H1 (cell line): ENCODE data around the gene ZSWIM9. TPM values are rescaled to one million over a fixed set of nuclear protein-coding genes. Genes with fewer than 3 reads are reported as not detected.

Experiments used
- CTCF ChIA-PET: fragments of 300-600 bp; sonication (Branson Sonifier 250); formaldehyde crosslinking; loops from one replicate; lab custom pipeline; 2021; ENCODE audit not compliant: partially characterized antibody; lab: Charles Lee
- POLR2A ChIA-PET: fragments of 300-600 bp; sonication (Branson Sonifier 250); formaldehyde crosslinking; loops from one replicate; lab custom pipeline; 2021; ENCODE audit warnings: inconsistent platforms; ENCODE audit not compliant: partially characterized antibody; lab: Charles Lee
- DNase-seq, 2 experiments: peaks; one replicate each; pipeline versions ENCODE4 v3.0.0 to v3.0.0-alpha.2; 2010 to 2022; ENCODE audit warnings: low spot score in 2 of 2, low read depth in 1 of 2, mixed read lengths in 1 of 2
- FAIRE-seq: peaks from 2 replicates; lab custom pipeline; 2011; peaks lifted over from hg19 to GRCh38; lab: Jason Lieb, UNC
- H2AFZ ChIP-seq: 2 replicates; pipeline ENCODE4 v1.8.1; 2012; ENCODE audit warnings: low read length, inconsistent platforms
- H2AK5ac ChIP-seq: 2 replicates; pipeline ENCODE4 v1.6.1; 2013; ENCODE audit warnings: low read depth, low read length
- H2BK120ac ChIP-seq: replicated peaks from 2 replicates; pipeline ENCODE3; 2013; ENCODE audit warnings: low read depth, low read length, inconsistent platforms
- H2BK12ac ChIP-seq: 2 replicates; pipeline ENCODE4 v1.6.1; 2013; ENCODE audit warnings: low read depth, low read length
- H2BK15ac ChIP-seq: 2 replicates; pipeline ENCODE4 v1.6.1; 2013; ENCODE audit warnings: low read length
- H2BK20ac ChIP-seq: 2 replicates; pipeline ENCODE4 v1.6.1; 2013; ENCODE audit warnings: low read length
- H2BK5ac ChIP-seq: 2 replicates; pipeline ENCODE4 v1.6.1; 2013; ENCODE audit warnings: low read depth, low read length
- H3K14ac ChIP-seq: 2 replicates; pipeline ENCODE4 v1.6.1; 2013; ENCODE audit warnings: inconsistent platforms; ENCODE audit not compliant: insufficient read length
- H3K18ac ChIP-seq: 2 replicates; pipeline ENCODE4 v1.6.1; 2013; ENCODE audit warnings: low read length; ENCODE audit errors: extremely low read depth
- H3K23ac ChIP-seq: 2 replicates; pipeline ENCODE4 v1.6.1; 2013; ENCODE audit warnings: inconsistent platforms; ENCODE audit not compliant: insufficient read length
- H3K23me2 ChIP-seq: 2 replicates; pipeline ENCODE4 v1.6.1; 2013; ENCODE audit warnings: low read depth, low read length
- H3K27ac ChIP-seq: 2 replicates; pipeline ENCODE4 v1.6.1; 2011; ENCODE audit warnings: low read depth, low read length, inconsistent platforms
- H3K27me3 ChIP-seq, 4 experiments: replicated peaks in 1 of 4; 1 replicate in 1 of 4; 2 replicates in 3 of 4; pipeline versions ENCODE4 v1.6.1 to v1.8.1; 2011 to 2013; ENCODE audit warnings: low read length in 3 of 4, mild to moderate bottlenecking in 3 of 4, inconsistent platforms in 2 of 4, mixed read lengths in 2 of 4, moderate library complexity in 1 of 4; ENCODE audit not compliant: control insufficient read depth in 3 of 4, insufficient read depth in 3 of 4; ENCODE audit errors: extremely low read depth in 1 of 4
- H3K36me3 ChIP-seq, 4 experiments: 2 replicates each; pipeline versions ENCODE4 v1.6.1 to v1.8.1; 2011 to 2013; ENCODE audit warnings: mild to moderate bottlenecking in 4 of 4, low read length in 3 of 4, moderate library complexity in 2 of 4, control low read depth in 1 of 4, inconsistent platforms in 1 of 4; ENCODE audit not compliant: insufficient read depth in 4 of 4, control insufficient read depth in 2 of 4
- H3K4ac ChIP-seq: replicated peaks from 2 replicates; pipeline ENCODE3; 2013; ENCODE audit warnings: low read length, low read depth, mixed read lengths, inconsistent platforms; ENCODE audit not compliant: insufficient read length
- H3K4me1 ChIP-seq, 4 experiments: replicated peaks in 1 of 4; 1 replicate in 1 of 4; 2 replicates in 3 of 4; pipeline versions ENCODE4 v1.6.1 to v1.8.1; 2011 to 2013; ENCODE audit warnings: low read length in 3 of 4, inconsistent platforms in 2 of 4, mixed read lengths in 1 of 4; ENCODE audit not compliant: insufficient read depth in 4 of 4, control insufficient read depth in 3 of 4
- H3K4me2 ChIP-seq, 2 experiments: 2 replicates each; pipeline versions ENCODE4 v1.6.1 to v1.8.1; 2011 to 2013; ENCODE audit warnings: low read depth in 2 of 2, low read length in 2 of 2, control low read depth in 1 of 2, inconsistent platforms in 1 of 2, mild to moderate bottlenecking in 1 of 2; ENCODE audit not compliant: insufficient read depth in 1 of 2
- H3K4me3 ChIP-seq, 4 experiments: fragments of 200-600, 300-600 bp in 1 of 4; sonication (generic), shearing (Covaris generic), sonication (Bioruptor Twin) in 1 of 4; 2 replicates each; pipeline versions ENCODE4 v1.5.1 to v1.8.1; 2011 to 2016; ENCODE audit warnings: low read length in 4 of 4, low read depth in 3 of 4, control low read depth in 2 of 4, inconsistent platforms in 2 of 4, mild to moderate bottlenecking in 2 of 4, mixed read lengths in 1 of 4, moderate library complexity in 1 of 4; ENCODE audit not compliant: insufficient read depth in 2 of 4; ENCODE audit errors: extremely low read depth in 1 of 4
- H3K56ac ChIP-seq: replicated peaks from 2 replicates; pipeline ENCODE3; 2013; ENCODE audit warnings: low read depth, mild to moderate bottlenecking, mixed read lengths, low read length, inconsistent platforms; ENCODE audit not compliant: insufficient read length
- H3K79me1 ChIP-seq: 2 replicates; pipeline ENCODE4 v1.6.1; 2013; ENCODE audit warnings: low read depth, low read length, control low read depth
- H3K79me2 ChIP-seq, 2 experiments: 2 replicates each; pipeline versions ENCODE4 v1.6.1 to v1.8.1; 2012 to 2013; ENCODE audit warnings: low read length in 2 of 2, mild to moderate bottlenecking in 2 of 2, inconsistent platforms in 1 of 2; ENCODE audit not compliant: insufficient read depth in 2 of 2, control insufficient read depth in 1 of 2
- H3K9ac ChIP-seq, 4 experiments: replicated peaks in 1 of 4; 1 replicate in 1 of 4; 2 replicates in 3 of 4; pipeline versions ENCODE4 v1.6.1 to v1.8.1; 2011 to 2013; ENCODE audit warnings: low read depth in 3 of 4, low read length in 3 of 4, control low read depth in 2 of 4, mild to moderate bottlenecking in 2 of 4, moderate library complexity in 2 of 4, inconsistent platforms in 1 of 4; ENCODE audit errors: extremely low read depth in 1 of 4
- H3K9me3 ChIP-seq, 2 experiments: 2 replicates each; pipeline versions ENCODE4 v1.6.1 to v1.8.1; 2012 to 2013; ENCODE audit warnings: mild to moderate bottlenecking in 2 of 2, moderate library complexity in 2 of 2, control low read depth in 1 of 2, inconsistent platforms in 1 of 2, low read depth in 1 of 2, low read length in 1 of 2, mixed read lengths in 1 of 2; ENCODE audit not compliant: insufficient read depth in 2 of 2
- H4K20me1 ChIP-seq, 2 experiments: replicated peaks in 1 of 2; 2 replicates each; pipeline versions ENCODE3 to v1.8.1; 2011 to 2013; ENCODE audit warnings: inconsistent platforms in 2 of 2, low read length in 2 of 2, mild to moderate bottlenecking in 1 of 2; ENCODE audit not compliant: insufficient read depth in 2 of 2, control insufficient read depth in 1 of 2
- H4K5ac ChIP-seq: 2 replicates; pipeline ENCODE4 v1.6.1; 2013; ENCODE audit warnings: low read length, low read depth, mixed read lengths, inconsistent platforms; ENCODE audit not compliant: insufficient read length
- H4K8ac ChIP-seq: 2 replicates; pipeline ENCODE4 v1.8.0; 2013; ENCODE audit warnings: mild to moderate bottlenecking, moderate library complexity, low read length, inconsistent platforms; ENCODE audit not compliant: insufficient read depth; ENCODE audit errors: extremely low read depth
- H4K91ac ChIP-seq: replicated peaks from 2 replicates; pipeline ENCODE3; 2013; ENCODE audit warnings: low read length, mixed read lengths, inconsistent platforms; ENCODE audit not compliant: insufficient read length
- JUND ChIP-seq: IDR thresholded peaks from 2 replicates; pipeline ENCODE4 v1.6.1; 2011; ENCODE audit warnings: mild to moderate bottlenecking, improper control_type of control experiment, low read length
- POLR2A ChIP-seq, 2 experiments: IDR thresholded peaks; 1 replicate in 1 of 2; 2 replicates in 1 of 2; pipeline ENCODE4 v1.6.1; 2011; ENCODE audit warnings: low read depth in 2 of 2, low read length in 2 of 2, mild to moderate bottlenecking in 2 of 2; ENCODE audit errors: control extremely low read depth in 1 of 2
- RAD21 ChIP-seq, 2 experiments: IDR thresholded peaks in 1 of 2; conservative IDR thresholded peaks in 1 of 2; 2 replicates each; pipeline ENCODE4 v1.6.1; 2011; ENCODE audit warnings: low read depth in 2 of 2, low read length in 2 of 2, improper control_type of control experiment in 1 of 2, inconsistent platforms in 1 of 2, mild to moderate bottlenecking in 1 of 2, moderate library complexity in 1 of 2
- TBP ChIP-seq: IDR thresholded peaks from 2 replicates; pipeline ENCODE4 v1.6.1; 2011; ENCODE audit warnings: low read depth, low read length, improper control_type of control experiment
- ZNF274 ChIP-seq: IDR thresholded peaks from 2 replicates; pipeline ENCODE4 v1.7.0; 2012; ENCODE audit warnings: low read length, borderline replicate concordance; ENCODE audit errors: extremely low read depth
- WGBS, 2 experiments: shearing (Covaris generic) in 1 of 2; methylation state at CpG; one replicate each; pipeline versions ENCODE4 v1.1.6 to v1.1.7; 2013 to 2015; ENCODE audit warnings: low lambda C conversion rate in 2 of 2, mixed read lengths in 2 of 2, inconsistent platforms in 1 of 2, low coverage in 1 of 2, missing lambda C conversion rate in 1 of 2; ENCODE audit not compliant: insufficient replicate concordance in 2 of 2, insufficient coverage in 1 of 2, insufficient read length in 1 of 2; ENCODE audit errors: extremely low coverage in 1 of 2, missing lambda C conversion rate in 1 of 2; 5-methylcytosine and 5-hydroxymethylcytosine counted together
- polyA plus RNA-seq, 7 experiments: library from polyadenylated mRNA; depleted of rRNA in 3 of 7; stranded (reverse) in 5 of 7; unstranded in 2 of 7; fragments of >200 nt in 5 of 7; fragments of 200-250 nt in 2 of 7; gene quantifications; 1 replicate in 5 of 7; 2 replicates in 1 of 7; 4 replicates in 1 of 7; pipeline versions ENCODE4 v1.2.1 to v1.2.3, GENCODE V29; 2011 to 2013; ENCODE audit warnings: missing spikeins in 2 of 7, mixed read lengths in 2 of 7
- total RNA-seq: library from RNA; stranded (reverse); fragmentation: NEBNext Ultra II Directional; extraction: Animal tissue kit (Norgen Biotek cat#: 25700); gene quantifications from 2 replicates; pipeline ENCODE4 v1.2.1, GENCODE V29; 2021
- TF ChIP-seq, protein P1 (sequence below): IDR thresholded peaks from 2 replicates; pipeline ENCODE4 v1.6.1; 2012; ENCODE audit warnings: low read length, inconsistent platforms

Gene ZSWIM9
- total and polyA plus RNA-seq, 2 of the 8 experiments (the other 6 are each of a cell fraction or from before 2014, with no cell fraction given): 1.5 to 10.4 TPM

DNA sequence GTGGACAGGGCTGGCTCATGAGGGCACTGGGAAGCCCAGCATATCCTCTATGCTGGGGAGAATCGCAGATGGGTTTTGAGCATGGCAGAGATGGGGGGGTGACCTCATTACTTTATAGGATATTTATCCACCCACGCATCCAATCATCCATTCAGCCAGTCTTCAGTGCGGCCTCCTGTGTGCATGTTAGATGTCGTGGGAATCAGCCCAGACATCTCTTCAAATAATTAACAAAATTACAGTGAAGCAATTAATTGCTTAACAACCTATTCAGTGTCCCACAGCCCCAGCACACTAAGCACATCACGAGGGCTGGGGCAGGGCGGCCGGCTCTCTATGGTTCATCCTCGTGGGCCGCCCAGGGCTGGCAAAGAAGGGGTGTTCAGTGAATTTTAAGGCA, 21.9 kb upstream of the ZSWIM9 start:
- H3K4ac ChIP-seq: no peak overlapping the region
- no peaks in the 10 kb centered on the region for H3K4me1 ChIP-seq
- H3K14ac ChIP-seq: no peak overlapping the region
- no peak overlapping the region for H2BK20ac ChIP-seq
- H2BK5ac ChIP-seq: no peak overlapping the region
- POLR2A ChIA-PET: no interaction called here
- no peak overlapping the region for H3K18ac ChIP-seq
- no peak overlapping the region for H2AFZ ChIP-seq
- no peak overlapping the region for H4K8ac ChIP-seq
- no peak overlapping the region for H2BK12ac ChIP-seq
- no peak overlapping the region for H3K27ac ChIP-seq
- CTCF ChIA-PET: interaction anchor here (1.0 kb wide), 1 partner anchor 9 kb away, joined by 3 read pairs; no protein-coding TSS in a partner anchor
- H3K56ac ChIP-seq: no peak overlapping the region
- DNase-seq: no peak
- H3K36me3 ChIP-seq: peaks cover 14 to 53% (median 26%) of the 10 kb centered on the region in 4 experiments; a peak in 7 of 8 replicates
- no peaks in the 10 kb centered on the region for H3K27me3 ChIP-seq
- H3K23me2 ChIP-seq: peaks cover under 1% of the 10 kb centered on the region; the same call in 1 of the 2 replicates
- H3K23ac ChIP-seq: no peak overlapping the region
- no peak overlapping the region for H4K5ac ChIP-seq
- no peaks in the 10 kb centered on the region for H3K79me1 ChIP-seq
- no peak overlapping the region for H3K4me2 ChIP-seq
- H4K91ac ChIP-seq: no peak overlapping the region
- no peaks in the 10 kb centered on the region for H3K79me2 ChIP-seq
- H3K4me3 ChIP-seq: no peak overlapping the region
- peaks cover 0 to 1% of the 10 kb centered on the region in 2 experiments for H4K20me1 ChIP-seq
- H3K9me3 ChIP-seq: no peaks in the 10 kb centered on the region
- no peak overlapping the region for H2AK5ac ChIP-seq
- no peak overlapping the region for H2BK120ac ChIP-seq
- H3K9ac ChIP-seq: no peak overlapping the region
- WGBS, 2 experiments: 92% methylated on average over 9 of the region's 9 CpGs; no CpG with 5 or more reads in 1 of the 2 experiments
- TF ChIP-seq TBP (no peak), RAD21 (IDR thresholded peaks at IDR 0.05 in 1 of 2, conservative IDR thresholded peaks at IDR 0.05 in 1 of 2; ENCODE audit: low read depth in 2 of 2, low read length in 2 of 2) (no peak), ZNF274 (no peak), POLR2A (IDR thresholded peaks at IDR 0.05; ENCODE audit: control extremely low read depth in 1 of 2, low read depth in 2 of 2, low read length in 2 of 2) (no peak), JUND (no peak)
- TF ChIP-seq, protein P1, sequence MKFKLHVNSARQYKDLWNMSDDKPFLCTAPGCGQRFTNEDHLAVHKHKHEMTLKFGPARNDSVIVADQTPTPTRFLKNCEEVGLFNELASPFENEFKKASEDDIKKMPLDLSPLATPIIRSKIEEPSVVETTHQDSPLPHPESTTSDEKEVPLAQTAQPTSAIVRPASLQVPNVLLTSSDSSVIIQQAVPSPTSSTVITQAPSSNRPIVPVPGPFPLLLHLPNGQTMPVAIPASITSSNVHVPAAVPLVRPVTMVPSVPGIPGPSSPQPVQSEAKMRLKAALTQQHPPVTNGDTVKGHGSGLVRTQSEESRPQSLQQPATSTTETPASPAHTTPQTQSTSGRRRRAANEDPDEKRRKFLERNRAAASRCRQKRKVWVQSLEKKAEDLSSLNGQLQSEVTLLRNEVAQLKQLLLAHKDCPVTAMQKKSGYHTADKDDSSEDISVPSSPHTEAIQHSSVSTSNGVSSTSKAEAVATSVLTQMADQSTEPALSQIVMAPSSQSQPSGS: no peak
- TF ChIP-seq, all 59 proteins: peak for 0
- H2BK15ac ChIP-seq: no peak overlapping the region
- FAIRE-seq: no peak
